SKM-1 (cell line): ENCODE results near the gene COL21A1.

Experiments used
- DNase-seq: peaks from one replicate; lab custom pipeline; 2025; ENCODE audit not compliant: unreplicated experiment; lab: John Stamatoyannopoulos, UW

Gene COL21A1

GRCh38 chr6:56188429-56188828 is 59.0 kb downstream of the COL21A1 start:
- no peak for DNase-seq

- no peak for DNase-seq
Observed at GRCh38 chr6:56187686-56188085, 59.7 kb downstream of the COL21A1 start.

- no peak for DNase-seq
Observed at GRCh38 chr6:56176741-56177140, 70.6 kb downstream of the COL21A1 start.

GRCh38 chr6:56173228-56173627 is 74.2 kb downstream of the COL21A1 start:
- DNase-seq: no peak

DNA sequence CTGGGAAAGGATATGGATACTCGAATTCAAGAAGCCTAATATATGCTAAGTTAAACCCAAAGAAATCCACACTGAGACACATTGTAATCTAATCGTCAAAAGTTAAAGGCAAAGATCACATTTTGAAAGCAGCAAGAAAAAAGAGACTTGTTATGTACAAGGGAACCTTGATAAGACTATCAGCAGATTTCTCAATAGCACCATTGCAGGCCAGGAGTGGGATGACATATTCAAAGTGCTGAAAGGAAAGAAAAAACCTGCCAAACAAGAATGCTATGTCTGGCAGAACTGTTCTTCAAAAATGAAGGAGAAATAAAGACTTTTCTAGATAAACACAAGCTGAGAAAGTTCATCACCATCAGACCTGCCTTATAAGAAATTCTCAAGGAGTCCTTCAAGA is 75.2 kb downstream of the COL21A1 start:
- no peak for DNase-seq

DNA sequence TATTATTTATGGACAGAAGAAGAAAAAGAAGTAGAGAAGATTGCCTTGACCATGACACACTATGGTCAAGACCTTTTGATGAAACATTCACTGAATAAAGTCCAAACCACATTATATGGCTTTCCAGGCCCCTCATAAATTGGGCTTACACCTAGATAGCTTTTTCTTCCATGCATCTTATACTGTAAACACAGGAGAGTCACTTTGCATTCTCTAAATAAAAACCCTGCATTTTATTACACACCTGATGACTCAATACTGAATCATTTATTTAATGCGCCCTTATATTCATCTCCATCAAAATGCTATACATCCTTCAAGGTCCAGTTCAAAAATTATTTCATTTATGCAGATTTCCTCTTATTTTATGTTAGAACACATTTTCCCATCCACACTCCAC is 78.0 kb downstream of the COL21A1 start:
- DNase-seq: no peak

GRCh38 chr6:56168596-56168995 is 78.8 kb downstream of the COL21A1 start:
- DNase-seq: no peak

DNA sequence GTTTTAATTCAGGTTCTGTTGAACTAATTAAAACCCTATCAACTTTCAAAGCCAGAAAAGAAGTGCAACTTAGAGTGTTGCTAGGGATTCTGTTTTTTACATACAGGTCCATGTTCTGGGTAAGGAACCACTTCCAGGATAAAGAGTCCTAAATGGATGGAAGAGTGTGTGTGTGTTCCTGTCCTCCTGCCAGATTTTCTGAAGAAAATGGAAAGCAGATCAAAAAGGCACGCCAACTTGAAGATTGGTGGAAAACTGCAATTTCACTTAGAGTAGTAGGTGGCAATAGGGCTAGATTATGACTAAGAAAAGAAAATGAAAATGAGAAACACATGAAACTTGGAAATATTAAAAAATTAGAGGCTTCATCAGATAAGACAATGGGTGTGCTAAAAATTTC is 85.3 kb downstream of the COL21A1 start:
- DNase-seq: no peak

GRCh38 chr6:56160489-56160888 is 86.9 kb downstream of the COL21A1 start:
- DNase-seq: no peak

GRCh38 chr6:56158571-56158970 is 88.8 kb downstream of the COL21A1 start:
- DNase-seq: no peak

DNA sequence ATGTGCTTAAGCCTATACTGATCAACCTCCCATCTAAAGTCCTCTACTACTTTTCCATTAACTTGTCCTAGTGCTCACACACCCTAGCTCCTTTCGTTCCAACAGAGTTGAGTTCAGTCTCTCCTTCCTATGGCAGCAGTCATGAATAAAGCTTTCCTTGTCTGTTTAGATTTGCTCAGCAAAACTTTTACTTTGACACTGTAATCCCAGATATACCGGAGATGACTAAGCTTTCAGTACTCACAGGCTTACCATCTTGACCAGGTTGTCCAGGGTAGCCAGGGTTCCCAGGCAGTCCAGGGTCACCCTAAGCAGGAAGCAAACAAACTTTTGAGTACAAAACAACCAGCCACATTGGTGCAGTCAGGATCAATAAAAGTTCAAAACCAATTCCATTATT is 90.7 kb downstream of the COL21A1 start:
- no peak for DNase-seq

GRCh38 chr6:56155634-56156141 is 91.7 kb downstream of the COL21A1 start:
- DNase-seq: no peak

GRCh38 chr6:56154076-56154475 is 93.3 kb downstream of the COL21A1 start:
- DNase-seq: no peak

DNA sequence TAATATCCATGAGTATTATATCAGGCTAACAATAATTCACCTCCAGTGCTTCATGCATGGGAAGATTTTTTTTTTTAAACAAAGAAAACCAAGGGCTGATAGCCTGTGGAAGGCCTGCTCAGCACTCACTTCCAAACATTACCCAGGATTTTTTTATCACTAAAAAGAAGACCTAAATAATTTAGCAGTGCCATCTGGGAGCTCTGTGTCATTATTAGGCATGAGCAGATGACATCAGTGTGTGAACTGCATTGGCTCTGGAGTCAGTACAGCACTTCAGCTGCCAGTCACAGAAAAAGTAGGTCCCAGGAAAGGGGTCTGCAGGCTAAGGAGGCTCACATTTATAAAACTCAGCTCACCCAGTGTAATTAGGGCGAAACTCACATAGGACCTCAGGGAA is 94.8 kb downstream of the COL21A1 start:
- DNase-seq: no peak

- DNase-seq: no peak
Observed at GRCh38 chr6:56151609-56152224, 95.7 kb downstream of the COL21A1 start.

DNA sequence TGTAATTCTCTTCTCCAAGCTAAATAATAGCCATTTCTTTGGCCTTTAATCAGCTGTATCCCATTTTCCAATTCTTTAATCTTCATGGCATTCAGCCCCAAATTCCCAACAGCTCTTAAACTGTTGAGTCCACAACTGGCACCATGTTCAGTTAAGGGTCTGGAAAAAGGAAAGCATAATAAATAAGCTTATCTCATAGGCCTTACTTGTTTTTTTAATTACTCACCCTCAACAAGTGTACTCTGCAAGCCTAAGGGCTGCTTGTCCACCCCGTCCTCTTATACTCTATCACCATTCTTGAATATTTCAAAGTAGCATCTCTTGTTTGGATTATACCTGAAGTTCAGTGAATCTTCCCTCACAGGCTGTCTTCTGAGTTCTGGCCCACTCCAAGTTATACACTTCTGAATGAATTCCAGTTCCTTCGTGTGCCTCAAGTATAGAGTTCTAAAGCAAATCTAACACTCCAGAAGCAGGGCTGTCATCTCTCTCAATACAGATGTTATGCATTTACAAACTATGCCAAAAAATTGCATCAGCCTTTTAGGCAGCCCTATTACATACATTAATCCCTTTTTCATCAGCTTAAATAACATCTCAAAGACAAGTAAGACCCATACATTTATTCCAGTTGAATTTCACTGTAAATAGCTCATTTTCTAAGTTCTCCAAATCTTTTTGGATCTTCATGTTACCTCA is 98.7 kb downstream of the COL21A1 start:
- DNase-seq: no peak

- no peak for DNase-seq
Observed at GRCh38 chr6:56147766-56148165, 99.6 kb downstream of the COL21A1 start.

DNA sequence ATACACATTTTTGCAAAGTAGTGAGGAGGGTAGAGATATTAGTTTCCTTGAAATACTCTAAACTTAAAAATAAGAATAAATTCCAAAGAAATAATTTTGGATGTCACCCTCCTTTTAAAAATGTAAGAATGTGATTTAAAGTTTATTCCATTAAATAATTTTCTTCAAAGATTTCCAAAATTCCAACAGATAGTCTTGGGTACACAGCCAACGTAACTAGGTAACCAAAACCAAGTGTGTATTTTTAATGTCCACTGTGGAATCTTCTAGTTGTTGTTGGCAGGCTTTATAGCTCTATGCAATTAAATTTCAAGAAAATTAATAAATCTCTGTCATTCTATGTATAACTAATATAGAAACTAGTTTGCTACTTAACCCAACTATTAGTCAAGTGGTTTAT is 101.3 kb downstream of the COL21A1 start:
- DNase-seq: no peak

- no peak for DNase-seq
Observed at GRCh38 chr6:56145616-56146015, 101.8 kb downstream of the COL21A1 start.

DNA sequence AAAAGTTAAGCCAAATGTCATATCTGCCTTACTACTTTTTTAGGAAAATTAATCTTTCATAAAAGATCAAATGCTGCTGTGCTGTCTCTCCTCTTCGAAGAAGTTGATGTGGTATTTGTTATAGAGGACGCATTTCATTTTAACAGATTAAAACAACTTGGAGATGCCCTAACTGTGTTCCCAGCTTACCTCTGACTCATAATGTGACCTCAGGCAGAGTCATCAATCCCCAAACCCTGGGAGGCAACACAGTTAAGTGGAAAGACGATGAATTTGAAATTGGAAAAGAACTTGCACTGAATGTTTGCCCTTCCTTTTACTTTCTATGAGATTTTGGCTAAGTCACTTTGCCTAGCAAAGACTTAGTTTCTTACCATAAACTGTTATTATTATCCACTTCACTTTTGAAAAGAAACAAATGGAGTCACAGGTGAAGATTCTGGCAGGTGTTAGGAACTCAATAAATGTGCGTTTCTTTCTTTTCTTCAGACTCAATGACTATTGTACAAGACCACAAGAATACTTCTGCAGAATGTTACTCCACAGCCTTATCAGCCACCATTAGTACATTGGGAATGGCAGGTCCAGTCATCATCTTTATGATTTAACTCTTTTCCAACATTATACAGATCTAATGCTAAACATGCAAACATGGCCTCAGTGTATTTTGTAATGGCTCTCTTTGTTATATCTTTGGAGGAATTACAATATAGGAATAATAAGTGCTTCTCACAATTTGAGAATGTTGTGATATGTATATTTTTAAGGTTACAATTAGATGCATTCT is 102.6 kb downstream of the COL21A1 start:
- DNase-seq: no peak

DNA sequence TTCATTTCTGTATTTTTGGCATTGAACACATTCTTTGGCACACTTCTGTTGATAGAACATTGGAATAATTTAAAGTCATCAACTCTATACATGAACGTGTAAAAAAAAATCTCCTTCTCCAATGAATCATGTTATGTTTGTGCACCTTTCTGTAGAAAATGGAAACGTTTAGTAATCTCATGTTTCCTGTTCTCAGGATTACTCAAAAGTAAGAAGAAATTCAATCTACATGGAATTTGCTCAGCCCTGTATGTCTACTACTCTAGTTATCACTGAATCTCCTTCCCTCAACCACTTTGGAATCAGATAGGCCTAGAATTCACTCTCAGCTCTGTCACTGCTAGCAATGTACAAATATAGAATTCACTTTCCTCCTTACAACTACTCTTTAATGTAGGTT is 103.6 kb downstream of the COL21A1 start:
- DNase-seq: no peak

- DNase-seq: no peak
Observed at GRCh38 chr6:56140090-56140489, 107.3 kb downstream of the COL21A1 start.
